GM18858 (cell line): ENCODE results near the gene CAPN10.
"Not testable (repeated sequence)": the region's sequence is repeated elsewhere in the genome, so short reads cannot be mapped to it uniquely, and the experiment has no call there.

Experiments used
- ATAC-seq: cut with Tn5 transposase; IDR thresholded peaks from one replicate; pipeline ENCODE4 v1.9.1; 2021; ENCODE audit not compliant: unreplicated experiment

The CAPN10 gene

GRCh38 chr2:240601061-240601830 is 14.7 kb downstream of the CAPN10 start:
- no peak for ATAC-seq

DNA sequence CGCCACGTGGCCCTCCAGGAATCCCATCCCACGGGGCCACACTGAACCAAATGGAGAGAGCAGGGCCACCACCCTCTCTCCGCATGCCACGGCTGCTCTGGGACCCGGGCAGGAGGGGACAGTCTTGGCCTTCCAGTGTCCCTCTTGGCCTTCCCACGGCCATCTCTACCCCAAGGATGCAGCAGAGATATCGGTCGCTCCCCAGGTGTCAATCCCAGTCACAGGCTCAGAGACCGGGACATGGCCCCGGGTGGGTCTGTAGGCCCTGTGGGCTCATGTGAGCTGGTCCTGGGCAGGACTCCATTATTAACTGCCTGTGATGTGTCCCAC is 15.3 kb downstream of the CAPN10 start:
- ATAC-seq, result no peak

DNA sequence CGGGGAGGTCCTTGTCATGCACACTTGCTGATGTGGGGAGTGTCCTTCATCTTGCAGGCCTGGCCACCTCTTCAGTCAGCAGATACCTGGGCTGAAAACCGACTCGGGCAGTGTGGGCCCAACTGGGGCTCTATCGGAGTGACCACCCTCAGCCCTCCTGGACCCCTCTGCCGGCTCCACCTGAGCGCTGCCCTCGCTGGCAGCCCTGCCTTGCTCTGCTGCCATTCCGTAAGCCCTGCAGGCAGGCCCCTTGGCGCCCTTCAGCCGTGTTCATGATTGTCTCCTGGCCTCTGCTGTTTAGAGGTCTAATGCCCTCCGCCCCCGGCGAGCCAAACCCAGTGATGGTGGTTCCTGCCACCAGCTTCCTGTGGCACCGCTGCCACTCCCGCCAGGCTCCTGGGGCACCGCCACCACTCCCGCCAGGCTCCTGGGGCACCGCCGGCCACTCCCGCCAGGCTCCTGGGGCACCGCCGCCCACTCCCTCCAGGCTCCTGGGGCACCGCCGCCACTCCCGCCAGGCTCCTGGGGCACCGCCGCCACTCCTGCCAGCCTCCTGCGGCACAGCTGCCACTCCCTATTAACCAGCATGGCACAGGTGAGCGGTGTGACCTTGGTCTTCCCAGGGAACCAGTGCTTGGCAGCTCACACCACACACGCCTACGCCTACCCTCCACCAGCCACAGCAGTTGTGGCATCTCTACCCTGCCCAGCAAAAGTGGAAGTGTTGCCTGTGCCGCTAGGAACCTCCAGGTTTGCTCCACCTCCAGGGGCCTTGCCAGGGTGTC is 15.9 kb downstream of the CAPN10 start:
- no peak for ATAC-seq

GRCh38 chr2:240603081-240603835 is 16.7 kb downstream of the CAPN10 start:
- ATAC-seq, result no peak

GRCh38 chr2:240603846-240604245 is 17.3 kb downstream of the CAPN10 start:
- no peak for ATAC-seq

- ATAC-seq, result no peak
These were observed 17.9 kb downstream of the CAPN10 start for GRCh38 chr2:240604291-240604938.

DNA sequence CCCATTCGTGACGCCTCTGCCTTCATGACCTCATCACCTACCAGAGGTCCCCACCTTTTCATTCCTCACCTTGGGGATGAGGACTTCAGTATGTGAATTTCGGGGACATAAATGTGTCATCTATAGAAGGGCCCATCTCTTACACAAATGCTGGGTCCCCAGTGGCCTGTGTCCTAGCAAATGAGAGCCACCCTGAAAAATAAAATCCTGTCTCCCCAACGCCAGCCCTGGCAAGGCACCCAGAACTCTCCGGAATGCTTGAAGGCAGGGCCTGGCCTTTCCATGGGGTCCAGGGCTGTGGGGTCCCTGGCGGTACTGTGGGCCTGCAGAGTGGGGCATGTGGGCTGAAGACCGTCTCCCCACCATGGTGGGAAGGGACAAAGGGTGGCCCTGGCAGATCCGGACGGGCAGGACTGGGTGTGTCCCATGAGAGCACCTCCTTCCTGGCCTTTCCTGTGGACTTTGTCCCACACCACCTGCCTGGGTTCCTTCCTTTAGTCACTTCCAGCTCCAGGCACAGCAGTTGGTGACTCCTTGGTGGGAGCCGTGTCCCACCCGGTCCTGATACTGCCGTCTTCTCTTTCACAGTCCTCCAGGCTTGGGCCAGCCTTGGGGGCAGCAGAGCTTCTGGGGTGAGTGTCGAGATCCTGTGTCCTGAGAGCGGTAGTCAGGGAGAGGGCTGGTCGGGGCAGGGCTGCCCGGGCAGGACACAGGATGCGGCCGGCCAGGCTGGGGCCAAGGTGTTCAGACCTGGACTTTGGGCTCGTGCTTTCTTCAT is 18.6 kb downstream of the CAPN10 start:
- no peak for ATAC-seq

DNA sequence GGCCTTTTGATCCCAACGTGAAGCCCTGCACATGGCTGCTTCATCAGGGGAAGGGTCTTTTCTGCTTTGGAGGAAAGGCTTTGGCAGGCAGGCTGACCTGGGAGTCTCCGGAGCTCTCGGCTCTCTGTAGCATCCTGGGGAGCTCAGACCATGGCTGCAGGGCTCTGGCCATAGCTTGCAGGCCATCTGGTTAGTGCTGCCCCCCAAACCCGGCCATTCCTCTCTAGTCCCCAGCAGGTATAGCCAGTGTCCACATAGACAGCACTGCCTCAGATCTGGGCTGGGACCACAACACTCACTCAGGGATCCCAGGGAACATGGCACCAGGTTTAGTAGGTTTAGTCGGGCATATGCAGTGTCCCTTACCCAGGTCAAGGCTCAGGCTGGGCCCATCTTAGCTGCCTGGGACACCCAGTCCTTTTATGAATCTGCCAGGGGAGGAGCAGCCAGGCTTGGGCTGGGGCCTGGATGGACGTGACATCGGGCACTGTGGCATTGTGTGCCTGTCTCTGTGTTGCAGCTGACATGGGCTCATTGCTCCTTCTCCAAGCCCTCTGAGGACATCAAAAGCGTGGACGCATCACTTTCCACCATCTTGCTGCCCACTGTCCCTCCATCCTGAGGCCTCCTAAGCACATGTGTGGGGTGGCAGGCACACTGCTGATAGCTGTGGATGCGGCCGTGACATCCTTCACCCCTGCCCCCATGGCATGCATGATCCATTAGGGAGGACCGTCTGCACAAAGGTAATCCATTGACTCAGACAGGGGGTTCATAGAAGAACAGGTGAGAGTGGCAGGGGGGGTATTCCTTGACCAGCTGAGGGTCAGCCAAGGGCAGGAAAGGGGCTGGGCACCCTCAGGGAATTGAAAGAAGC is 19.6 kb downstream of the CAPN10 start:
- no peak for ATAC-seq

GRCh38 chr2:240611601-240612210 is 25.2 kb downstream of the CAPN10 start:
- ATAC-seq, result no peak

DNA sequence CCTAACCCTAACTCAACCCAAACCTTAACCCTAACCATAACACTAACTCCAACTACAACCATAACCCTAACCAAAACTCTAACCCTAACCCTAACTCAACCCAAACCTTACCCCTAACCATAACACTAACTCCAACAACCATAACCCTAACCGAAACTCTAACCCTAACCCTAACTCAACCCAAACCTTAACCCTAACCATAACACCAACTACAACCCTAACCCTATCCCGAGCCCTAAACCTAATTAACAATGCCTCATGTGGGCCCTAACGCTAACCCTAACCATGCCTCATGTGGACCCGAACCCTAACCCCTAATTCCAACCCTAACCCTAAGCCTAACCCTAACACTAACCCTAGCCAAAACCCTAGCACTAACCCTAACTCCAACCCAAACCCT is 27.2 kb downstream of the CAPN10 start:
- no peak for ATAC-seq

GRCh38 chr2:240614391-240614790 is 27.9 kb downstream of the CAPN10 start:
- no peak for ATAC-seq

GRCh38 chr2:240615396-240615795 is 28.9 kb downstream of the CAPN10 start:
- no peak for ATAC-seq

GRCh38 chr2:240615820-240616547 is 29.4 kb downstream of the CAPN10 start:
- ATAC-seq, result no peak

- ATAC-seq, result not testable (repeated sequence)
These were observed 30.5 kb downstream of the CAPN10 start for GRCh38 chr2:240616860-240617666.

- no peak for ATAC-seq
These were observed 32.2 kb downstream of the CAPN10 start for GRCh38 chr2:240618776-240619175.

DNA sequence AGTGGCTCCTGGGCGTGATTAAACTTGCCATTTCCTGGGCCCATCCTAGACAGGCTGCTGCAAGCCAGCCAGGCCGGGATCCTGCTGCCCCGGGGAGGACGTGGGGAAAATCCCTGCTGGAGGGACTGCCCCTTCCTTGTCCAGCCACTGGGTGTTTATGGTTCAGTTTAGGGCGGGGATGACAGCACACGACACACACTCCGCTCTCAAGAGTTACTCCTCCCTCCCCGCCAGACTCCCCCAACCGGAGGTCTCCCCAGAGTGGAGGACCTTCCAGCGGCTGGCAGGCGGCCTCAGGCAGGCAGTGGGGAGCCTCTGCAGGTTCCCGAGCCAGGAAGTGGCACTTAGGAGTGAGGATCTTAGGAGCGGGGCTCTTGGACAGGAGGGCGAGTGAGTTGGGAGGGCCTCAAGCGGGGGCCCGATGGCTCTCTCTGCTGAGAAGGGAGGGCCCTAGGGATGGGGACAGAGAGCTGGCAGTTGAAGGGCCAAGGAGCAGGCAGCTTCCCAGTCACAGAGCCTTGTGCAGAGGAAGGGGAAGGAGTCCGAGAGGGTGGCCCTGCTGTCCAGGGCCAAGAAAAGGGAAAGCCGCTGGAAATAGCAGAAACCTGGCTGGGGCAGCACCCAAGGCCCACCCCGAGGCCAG is 33.1 kb downstream of the CAPN10 start:
- no peak for ATAC-seq

DNA sequence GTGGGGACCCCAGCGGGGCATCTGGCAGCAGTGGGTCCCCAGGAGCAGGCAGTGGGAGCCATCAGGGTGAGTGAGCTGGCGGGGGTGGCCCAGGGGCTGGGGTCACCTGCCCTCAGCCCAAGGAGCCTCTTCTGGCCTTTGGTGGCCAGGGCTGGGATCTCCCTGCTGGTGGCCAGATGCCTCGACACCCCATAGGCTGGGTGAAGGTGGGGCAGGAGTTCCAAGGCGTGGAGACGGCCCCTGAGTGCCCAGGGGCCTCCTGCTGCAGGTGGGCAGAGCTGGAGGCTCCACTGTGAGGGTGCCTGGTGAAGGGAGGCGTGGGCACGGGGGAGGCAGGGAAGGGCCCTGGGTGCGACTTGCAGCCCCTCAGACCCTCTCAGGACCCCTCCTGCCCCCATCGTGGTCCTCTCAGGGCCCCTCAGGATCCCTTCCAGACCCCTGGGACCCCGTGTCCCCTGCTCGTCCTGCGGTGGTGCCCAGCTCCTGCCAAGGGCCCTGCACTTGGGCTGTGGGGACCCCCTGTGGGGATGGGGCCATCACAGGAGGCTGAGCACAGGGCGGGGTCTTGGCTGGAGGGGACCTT is 33.7 kb downstream of the CAPN10 start:
- no peak for ATAC-seq
